Colonic mucosa (tissue), 4 donors: ENCODE results near the gene USP33. TPM values are rescaled to one million over a fixed set of nuclear protein-coding genes. Genes with fewer than 3 reads are reported as not detected.
"Not testable (repeated sequence)": the region's sequence is repeated elsewhere in the genome, so short reads cannot be mapped to it uniquely, and the experiment has no call there.

Source experiments
- DNase-seq: peaks from one replicate; pipeline ENCODE4 v3.0.0-alpha.2; 2020
- H3K27ac ChIP-seq: fragments of 200-600 bp; one replicate; pipeline ENCODE4 v1.8.0; 2021
- H3K27me3 ChIP-seq: fragments of 200-600 bp; one replicate; pipeline ENCODE4 v1.8.0; 2021
- H3K36me3 ChIP-seq: fragments of 200-600 bp; one replicate; pipeline ENCODE4 v1.8.0; 2021
- H3K4me1 ChIP-seq: fragments of 200-600 bp; one replicate; pipeline ENCODE4 v1.8.0; 2021; ENCODE audit warnings: mild to moderate bottlenecking
- H3K4me3 ChIP-seq: fragments of 200-600 bp; one replicate; pipeline ENCODE4 v1.8.0; 2021
- H3K9ac ChIP-seq, 2 donors: one replicate each; pipeline ENCODE4 v1.7.0; 2013; ENCODE audit warnings: control low read depth in 2 of 2, low read depth in 2 of 2, low read length in 2 of 2
- H3K9me3 ChIP-seq: fragments of 200-600 bp; one replicate; pipeline ENCODE4 v1.8.0; 2021
- CTCF ChIP-seq: fragments of 200-600 bp; IDR thresholded peaks from one replicate; pipeline ENCODE4 v1.8.0; 2022; ENCODE audit warnings: antibody characterized with exemption, mild to moderate bottlenecking
- intact Hi-C: fragments of 100-400 bp; cut with DNase I; formaldehyde crosslinking; loops from one replicate; pipeline ENCODE4 v1.14.1; 2022
- total RNA-seq, 2 donors: library from RNA; stranded (reverse); fragmentation: NEBNext Ultra II Directional in 1 of 2; extraction: Animal tissue kit (Norgen Biotek cat#: 25700) in 1 of 2; gene quantifications; one replicate each; pipeline ENCODE4 v1.2.1, GENCODE V29; 2021
- donor health status: healthy.
- donor health status: DM: no; HTN: no; CAD: no.
- donor health status: DM: no; HTN: no; CAD: no.

Gene USP33
- total RNA-seq, 2 donors from 2014 or later: 43.9 to 54.0 TPM

- Histone ChIP-seq H3K9me3 (no peaks in the 10 kb centered on the region), H3K27ac (no peak overlapping the region), H3K36me3 (no peaks in the 10 kb centered on the region), H3K4me3 (no peak overlapping the region), H3K9ac (no peak overlapping the region), H3K27me3 (no peaks in the 10 kb centered on the region), H3K4me1 (peaks cover 7% of the 10 kb centered on the region)
- no peak for DNase-seq
- intact Hi-C loops: no loop called here
- no peak for TF ChIP-seq CTCF
Measured at GRCh38 chr1:77678660-77679610, 80.7 kb downstream of the USP33 start.

GRCh38 chr1:77674807-77675206 is 84.8 kb downstream of the USP33 start:
- H3K36me3 ChIP-seq, H3K4me1 ChIP-seq, DNase-seq, H3K4me3 ChIP-seq, intact Hi-C loops, H3K9ac ChIP-seq, H3K27me3 ChIP-seq, H3K27ac ChIP-seq, H3K9me3 ChIP-seq: not testable (repeated sequence)

GRCh38 chr1:77673716-77674355 is 85.8 kb downstream of the USP33 start:
- DNase-seq: no peak
- Histone ChIP-seq H3K27me3 (no peaks in the 10 kb centered on the region), H3K9ac (no peak overlapping the region), H3K9me3 (no peaks in the 10 kb centered on the region), H3K36me3 (no peaks in the 10 kb centered on the region), H3K4me1 (peaks cover 6% of the 10 kb centered on the region), H3K27ac (no peak overlapping the region), H3K4me3 (no peak overlapping the region)
- no peak for TF ChIP-seq CTCF
- intact Hi-C loops: no loop called here

GRCh38 chr1:77673030-77673429 is 86.6 kb downstream of the USP33 start:
- Histone ChIP-seq H3K9ac (no peak overlapping the region), H3K36me3 (no peaks in the 10 kb centered on the region), H3K27ac (no peak overlapping the region), H3K4me3 (no peak overlapping the region), H3K9me3 (no peaks in the 10 kb centered on the region), H3K4me1 (no peaks in the 10 kb centered on the region), H3K27me3 (no peaks in the 10 kb centered on the region)
- DNase-seq: no peak
- intact Hi-C loops: no loop called here
- no peak for TF ChIP-seq CTCF

GRCh38 chr1:77672374-77672773 is 87.3 kb downstream of the USP33 start:
- H3K27me3 ChIP-seq: no peaks in the 10 kb centered on the region
- no peak overlapping the region for H3K4me3 ChIP-seq
- no peaks in the 10 kb centered on the region for H3K36me3 ChIP-seq
- intact Hi-C loops: no loop called here
- H3K9me3 ChIP-seq: no peaks in the 10 kb centered on the region
- H3K27ac ChIP-seq: no peak overlapping the region
- H3K9ac ChIP-seq: no peak overlapping the region
- TF ChIP-seq CTCF: no peak
- H3K4me1 ChIP-seq: no peaks in the 10 kb centered on the region
- no peak for DNase-seq

- H3K27ac ChIP-seq: no peak overlapping the region
- H3K9ac ChIP-seq: no peak overlapping the region
- H3K4me1 ChIP-seq: no peaks in the 10 kb centered on the region
- no peak overlapping the region for H3K4me3 ChIP-seq
- DNase-seq: no peak
- H3K36me3 ChIP-seq: no peaks in the 10 kb centered on the region
- H3K9me3 ChIP-seq: no peaks in the 10 kb centered on the region
- intact Hi-C loops: no loop called here
- no peak for TF ChIP-seq CTCF
- no peaks in the 10 kb centered on the region for H3K27me3 ChIP-seq
Measured at GRCh38 chr1:77671836-77672235, 87.8 kb downstream of the USP33 start.
